ENCODE data around the gene GOT1. TPM values are rescaled to one million over a fixed set of nuclear protein-coding genes. Genes with fewer than 3 reads are reported as not detected.

Gene GOT1
- total and polyA plus RNA-seq, 2 donors (not counting 3 experiments of a cell fraction or from before 2014, with no cell fraction given), result 14.4 to 36.3 TPM

DNA sequence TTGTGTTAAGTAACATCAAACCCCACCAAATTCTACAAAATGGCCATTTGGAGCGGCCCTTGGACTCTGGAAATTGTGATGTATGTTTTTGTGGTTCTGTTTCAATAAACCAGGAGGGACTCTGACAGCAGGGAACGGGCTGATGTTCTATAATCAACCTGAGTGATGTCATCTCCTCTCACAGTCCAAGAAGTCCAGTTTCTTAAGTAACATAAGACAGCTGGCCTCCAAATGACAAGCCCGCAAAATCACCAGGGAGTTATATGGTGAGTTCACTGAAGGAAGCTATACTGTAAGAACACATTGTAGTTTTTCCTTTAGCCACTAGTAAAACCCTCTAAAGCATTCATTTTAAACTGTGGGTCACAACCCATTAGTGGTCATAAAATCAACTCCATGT, 34.0 kb downstream of the GOT1 start:
- no TSS peak for BruUV-seq (replicated peaks)
- ChIA-PET POLR2A (no interaction called here), CTCF (interaction anchor here (6.8 kb wide), 1 partner anchor 37 kb away, joined by 151 read pairs; the partner anchor contains the start of gene GOT1)
- H4K20me1 ChIP-seq (replicated peaks; ENCODE audit: control insufficient read depth, extremely low read depth, insufficient read depth, low read length), result no peaks in the 10 kb centered on the region
- no peaks in the 10 kb centered on the region for H3K9me3 ChIP-seq (replicated peaks; ENCODE audit: control insufficient read depth, insufficient read depth, low read length)
- H3K4me2 ChIP-seq (ENCODE audit: insufficient read depth, low read length), result no peak overlapping the region
- H3K4me3 ChIP-seq (replicated peaks in 1 of 3; ENCODE audit: insufficient read depth in 1 of 3, low read depth in 1 of 3, low read length in 3 of 3), result no peak overlapping the region
- no peak overlapping the region for H3K9ac ChIP-seq (replicated peaks; ENCODE audit: extremely low read depth, insufficient read depth, low read length)
- H3K27me3 ChIP-seq (ENCODE audit: control insufficient read depth in 2 of 2, insufficient read depth in 2 of 2, low read length in 2 of 2), result no peaks in the 10 kb centered on the region
- H3K9me1 ChIP-seq (replicated peaks; ENCODE audit: control insufficient read depth, extremely low read depth, insufficient read depth, low read length), result no peaks in the 10 kb centered on the region
- FAIRE-seq, result no peak
- intact Hi-C loops (cut with micrococcal nuclease) (loop anchor here (10.0 kb wide), 1 partner anchor 932 kb away; no protein-coding TSS in a partner anchor), dilution Hi-C loops (cut with MboI; ENCODE audit: extremely low pct_ligation_motif_present, low sequenced_read_pairs) (no loop called here)
- no peak for DNase-seq (ENCODE audit: low read depth, low spot score)
- TF ChIP-seq EZH2 (IDR thresholded peaks at IDR 0.05; ENCODE audit: borderline replicate concordance, low read depth, low read length, severe bottlenecking) (no peak), MYC (IDR thresholded peaks at IDR 0.05; ENCODE audit: low read depth, low read length) (no peak), POLR2A (IDR thresholded peaks at IDR 0.05; ENCODE audit: low read depth, low read length) (no peak), FOS (IDR thresholded peaks at IDR 0.05; ENCODE audit: borderline replicate concordance, insufficient read depth, low read length) (no peak), GATA2 (IDR thresholded peaks at IDR 0.05; ENCODE audit: insufficient read depth, insufficient read length, low read depth, low read length) (no peak), POLR2AphosphoS5 (IDR thresholded peaks at IDR 0.05; ENCODE audit: insufficient read depth, low read depth, low read length) (no peak), MAX (IDR thresholded peaks at IDR 0.05; ENCODE audit: insufficient read depth, insufficient read length) (no peak), JUN (IDR thresholded peaks at IDR 0.05; ENCODE audit: borderline replicate concordance, insufficient read depth, insufficient read length, low read depth) (no peak)
- TF ChIP-seq, protein P1, sequence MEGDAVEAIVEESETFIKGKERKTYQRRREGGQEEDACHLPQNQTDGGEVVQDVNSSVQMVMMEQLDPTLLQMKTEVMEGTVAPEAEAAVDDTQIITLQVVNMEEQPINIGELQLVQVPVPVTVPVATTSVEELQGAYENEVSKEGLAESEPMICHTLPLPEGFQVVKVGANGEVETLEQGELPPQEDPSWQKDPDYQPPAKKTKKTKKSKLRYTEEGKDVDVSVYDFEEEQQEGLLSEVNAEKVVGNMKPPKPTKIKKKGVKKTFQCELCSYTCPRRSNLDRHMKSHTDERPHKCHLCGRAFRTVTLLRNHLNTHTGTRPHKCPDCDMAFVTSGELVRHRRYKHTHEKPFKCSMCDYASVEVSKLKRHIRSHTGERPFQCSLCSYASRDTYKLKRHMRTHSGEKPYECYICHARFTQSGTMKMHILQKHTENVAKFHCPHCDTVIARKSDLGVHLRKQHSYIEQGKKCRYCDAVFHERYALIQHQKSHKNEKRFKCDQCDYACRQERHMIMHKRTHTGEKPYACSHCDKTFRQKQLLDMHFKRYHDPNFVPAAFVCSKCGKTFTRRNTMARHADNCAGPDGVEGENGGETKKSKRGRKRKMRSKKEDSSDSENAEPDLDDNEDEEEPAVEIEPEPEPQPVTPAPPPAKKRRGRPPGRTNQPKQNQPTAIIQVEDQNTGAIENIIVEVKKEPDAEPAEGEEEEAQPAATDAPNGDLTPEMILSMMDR (IDR thresholded peaks at IDR 0.05; ENCODE audit: extremely low read depth in 1 of 2, insufficient read depth in 1 of 2, low read depth in 1 of 2, low read length in 2 of 2), result no peak
- H3K4me1 ChIP-seq (ENCODE audit: control insufficient read depth, extremely low read depth, insufficient read depth, low read length), result peaks cover 24% of the 10 kb centered on the region
- peaks cover 0 to 2% of the 10 kb centered on the region in 2 experiments for H3K36me3 ChIP-seq (ENCODE audit: control insufficient read depth in 2 of 2, extremely low read depth in 1 of 2, insufficient read depth in 2 of 2, low read length in 2 of 2)
- no peak overlapping the region for H2AFZ ChIP-seq (ENCODE audit: low read depth, low read length)
- H3K27ac ChIP-seq (ENCODE audit: insufficient read depth, low read depth, low read length), result peak overlapping the region; percentile 16
- H3K79me2 ChIP-seq (ENCODE audit: control insufficient read depth, insufficient read depth, low read length), result no peaks in the 10 kb centered on the region

Data from endothelial cell of umbilical vein (primary cell).